Endothelial cell of umbilical vein (primary cell): ENCODE results near the gene ARHGAP28. TPM values are rescaled to one million over a fixed set of nuclear protein-coding genes. Genes with fewer than 3 reads are reported as not detected.
A peak's percentile ranks its signal among the peaks of the same experiment; 100 is the strongest.

Experiments used
- BruUV-seq: library from RNA; stranded (reverse); fragments of 400-500 nt; replicated peaks from 2 replicates; lab custom pipeline; 2021; lab: Mats Ljungman, UMichigan
- CTCF ChIA-PET: fragments of 300-600, 350-600 bp; sonication (Branson Sonifier 250); formaldehyde crosslinking; loops from one replicate; lab custom pipeline; 2021; ENCODE audit warnings: antibody characterized with exemption, inconsistent platforms; lab: Charles Lee
- POLR2A ChIA-PET: fragments of 300-600, 350-600 bp; sonication (Branson Sonifier 250); formaldehyde crosslinking; loops from one replicate; lab custom pipeline; 2021; ENCODE audit warnings: antibody characterized with exemption, inconsistent platforms; lab: Charles Lee
- DNase-seq: peaks from one replicate; pipeline ENCODE4 v3.0.0-alpha.2; 2011; ENCODE audit warnings: low read depth, low spot score
- FAIRE-seq: peaks from 2 replicates; lab custom pipeline; 2011; peaks lifted over from hg19 to GRCh38; lab: Jason Lieb, UNC
- H2AFZ ChIP-seq: 2 replicates; pipeline ENCODE4 v1.6.0; 2012; ENCODE audit warnings: low read depth, low read length, control low read depth, inconsistent platforms
- H3K27ac ChIP-seq: 2 replicates; pipeline ENCODE4 v1.5.1; 2011; ENCODE audit warnings: low read depth, mild to moderate bottlenecking, control low read depth, low read length, moderate library complexity; ENCODE audit not compliant: insufficient read depth
- H3K27me3 ChIP-seq, 2 experiments: 2 replicates each; pipeline versions ENCODE4 v1.6.0 to v1.6.1; 2011; ENCODE audit warnings: low read length in 2 of 2, mixed read lengths in 1 of 2; ENCODE audit not compliant: control insufficient read depth in 2 of 2, insufficient read depth in 2 of 2
- H3K36me3 ChIP-seq, 2 experiments: 2 replicates in 1 of 2; 3 replicates in 1 of 2; pipeline ENCODE4 v1.5.1; 2011; ENCODE audit warnings: low read length in 2 of 2, mild to moderate bottlenecking in 1 of 2, moderate library complexity in 1 of 2; ENCODE audit not compliant: control insufficient read depth in 2 of 2, insufficient read depth in 2 of 2; ENCODE audit errors: extremely low read depth in 1 of 2
- H3K4me1 ChIP-seq: 3 replicates; pipeline ENCODE4 v1.5.1; 2011; ENCODE audit warnings: mild to moderate bottlenecking, low read length; ENCODE audit not compliant: control insufficient read depth, insufficient read depth; ENCODE audit errors: extremely low read depth
- H3K4me2 ChIP-seq: 2 replicates; pipeline ENCODE4 v1.6.1; 2011; ENCODE audit warnings: low read length, control low read depth, mixed read lengths; ENCODE audit not compliant: insufficient read depth
- H3K4me3 ChIP-seq, 3 experiments: fragments of 200-600 bp in 1 of 3; sonication (generic), shearing (Covaris generic) in 1 of 3; replicated peaks in 1 of 3; 2 replicates each; pipeline ENCODE4 v1.5.1; 2011 to 2016; ENCODE audit warnings: control low read depth in 3 of 3, low read length in 3 of 3, mild to moderate bottlenecking in 2 of 3, inconsistent platforms in 1 of 3, low read depth in 1 of 3, moderate library complexity in 1 of 3; ENCODE audit not compliant: insufficient read depth in 1 of 3
- H3K79me2 ChIP-seq: 2 replicates; pipeline ENCODE4 v1.6.0; 2012; ENCODE audit warnings: low read length, inconsistent platforms; ENCODE audit not compliant: control insufficient read depth, insufficient read depth
- H3K9ac ChIP-seq: replicated peaks from 2 replicates; pipeline ENCODE3; 2011; ENCODE audit warnings: low read length, control low read depth; ENCODE audit not compliant: insufficient read depth; ENCODE audit errors: extremely low read depth
- H3K9me1 ChIP-seq: replicated peaks from 3 replicates; pipeline ENCODE4 v1.6.0; 2011; ENCODE audit warnings: mild to moderate bottlenecking, low read length; ENCODE audit not compliant: control insufficient read depth, insufficient read depth; ENCODE audit errors: extremely low read depth
- H3K9me3 ChIP-seq: replicated peaks from 2 replicates; pipeline ENCODE4 v1.5.1; 2012; ENCODE audit warnings: low read length, inconsistent platforms; ENCODE audit not compliant: control insufficient read depth, insufficient read depth
- H4K20me1 ChIP-seq: replicated peaks from 2 replicates; pipeline ENCODE3; 2011; ENCODE audit warnings: mild to moderate bottlenecking, low read length; ENCODE audit not compliant: control insufficient read depth, insufficient read depth; ENCODE audit errors: extremely low read depth
- CTCF ChIP-seq, 2 donors: IDR thresholded peaks; 1 replicate in 1 of 2; 2 replicates in 1 of 2; pipeline ENCODE4 v1.5.1; 2011; ENCODE audit warnings: low read length in 2 of 2, mild to moderate bottlenecking in 2 of 2, moderate library complexity in 2 of 2, control low read depth in 1 of 2, inconsistent platforms in 1 of 2, low read depth in 1 of 2; ENCODE audit not compliant: insufficient read depth in 1 of 2; ENCODE audit errors: extremely low read depth in 1 of 2
- EZH2 ChIP-seq: IDR thresholded peaks from 2 replicates; pipeline ENCODE4 v1.6.1; 2012; ENCODE audit warnings: borderline replicate concordance, low read depth, mild to moderate bottlenecking, moderate library complexity, low read length, inconsistent platforms; ENCODE audit not compliant: severe bottlenecking
- FOS ChIP-seq: IDR thresholded peaks from 2 replicates; pipeline ENCODE4 v1.6.1; 2011; ENCODE audit warnings: mild to moderate bottlenecking, low read length, moderate library complexity, borderline replicate concordance; ENCODE audit not compliant: insufficient read depth
- GATA2 ChIP-seq: IDR thresholded peaks from 2 replicates; pipeline ENCODE4 v1.7.0; 2011; ENCODE audit warnings: low read depth, mild to moderate bottlenecking, moderate library complexity, mixed read lengths, low read length; ENCODE audit not compliant: insufficient read length, insufficient read depth
- JUN ChIP-seq: IDR thresholded peaks from 2 replicates; pipeline ENCODE4 v1.6.1; 2011; ENCODE audit warnings: borderline replicate concordance, low read depth; ENCODE audit not compliant: insufficient read length, insufficient read depth
- MAX ChIP-seq: IDR thresholded peaks from 2 replicates; pipeline ENCODE4 v1.6.1; 2011; ENCODE audit not compliant: insufficient read depth, insufficient read length
- MYC ChIP-seq: IDR thresholded peaks from one replicate; pipeline ENCODE4 v1.6.1; 2011; ENCODE audit warnings: mild to moderate bottlenecking, low read depth, low read length
- POLR2A ChIP-seq: IDR thresholded peaks from 2 replicates; pipeline ENCODE4 v1.6.1; 2012; ENCODE audit warnings: low read depth, mild to moderate bottlenecking, control low read depth, low read length
- POLR2AphosphoS5 ChIP-seq: IDR thresholded peaks from 2 replicates; pipeline ENCODE4 v1.6.1; 2012; ENCODE audit warnings: low read depth, mild to moderate bottlenecking, control low read depth, low read length, moderate library complexity; ENCODE audit not compliant: insufficient read depth
- dilution Hi-C: fragments of 300-500 bp; cut with MboI; formaldehyde crosslinking; loops from one replicate; pipeline ENCODE4 v1.15.0; 2019; ENCODE audit warnings: low sequenced_read_pairs; ENCODE audit not compliant: extremely low pct_ligation_motif_present
- intact Hi-C: fragments of 100-400 bp; cut with micrococcal nuclease; formaldehyde crosslinking; loops from one replicate; pipeline ENCODE4 v1.10.0; 2022
- polyA plus RNA-seq, 4 experiments: library from polyadenylated mRNA; depleted of rRNA in 3 of 4; stranded (reverse) in 3 of 4; unstranded in 1 of 4; fragments of >200 nt; gene quantifications; 2 replicates each; pipeline versions ENCODE4 v1.2.1 to v1.2.3, GENCODE V29; 2011 to 2012; ENCODE audit warnings: missing spikeins in 1 of 4
- total RNA-seq: library from RNA; stranded (reverse); gene quantifications from 2 replicates; pipeline ENCODE4 v1.2.3, GENCODE V29; 2021

Gene ARHGAP28
- total and polyA plus RNA-seq, 2 donors (not counting 3 experiments of a cell fraction or from before 2014, with no cell fraction given): 3.8 to 23.4 TPM

GRCh38 chr18:6730416-6731221 is 1.1 kb downstream of the ARHGAP28 start:
- POLR2A ChIA-PET: interaction anchor here (0.9 kb wide), 1 partner anchor 77 kb away, joined by 3 read pairs; no protein-coding TSS in a partner anchor
- Histone ChIP-seq H3K27ac (peak overlapping the region; percentile 68), H3K9ac (peak overlapping the region; percentile 68), H3K36me3 (no peaks in the 10 kb centered on the region), H3K9me1 (peaks cover 2% of the 10 kb centered on the region), H3K79me2 (no peaks in the 10 kb centered on the region), H3K9me3 (no peaks in the 10 kb centered on the region), H3K4me1 (peaks cover 39% of the 10 kb centered on the region), H4K20me1 (no peaks in the 10 kb centered on the region), H3K4me3 (peak overlapping the region; percentile 24 to 84 (median 44)), H3K4me2 (peak overlapping the region; percentile 96), H3K27me3 (peaks cover 0 to 3% of the 10 kb centered on the region in 2 experiments), H2AFZ (no peak overlapping the region)
- peak; percentile 60 for DNase-seq
- FAIRE-seq: no peak
- TF ChIP-seq EZH2: no peak
- TF ChIP-seq FOS: no peak
- no peak for TF ChIP-seq POLR2A
- TF ChIP-seq MYC: no peak
- TF ChIP-seq MAX: no peak
- TF ChIP-seq JUN: no peak
- TF ChIP-seq GATA2: no peak
- no peak for TF ChIP-seq CTCF (IDR thresholded peaks at IDR 0.05; ENCODE audit: extremely low read depth in 1 of 2, insufficient read depth in 1 of 2, low read depth in 1 of 2, low read length in 2 of 2)
- no peak for TF ChIP-seq POLR2AphosphoS5
- TSS peak; percentile 27 for BruUV-seq
- dilution Hi-C loops: no loop called here
- intact Hi-C loops: loop anchor here (2.0 kb wide), 2 partner anchors 16 to 48 kb away; no protein-coding TSS in a partner anchor
- CTCF ChIA-PET: interaction anchor here (1.3 to 3.8 kb wide), 4 partner anchors 11 to 155 kb away, joined by 3 to 14 read pairs (median 7); no protein-coding TSS in a partner anchor
